Liver (tissue), 9 donors: ENCODE results near the gene CDH13. TPM values are rescaled to one million over a fixed set of nuclear protein-coding genes. Genes with fewer than 3 reads are reported as not detected.

Experiments
- DNase-seq: peaks from one replicate; pipeline ENCODE4 v3.0.0-alpha.2; 2017; ENCODE audit warnings: low spot score
- H3K27ac ChIP-seq, 2 donors: one replicate each; pipeline ENCODE4 v1.7.0; 2013; ENCODE audit warnings: inconsistent platforms in 2 of 2, low read length in 2 of 2, control low read depth in 1 of 2, low read depth in 1 of 2, mild to moderate bottlenecking in 1 of 2
- H3K27me3 ChIP-seq, 4 donors: one replicate each; pipeline versions ENCODE4 v1.6.1 to v1.7.0; 2013; ENCODE audit warnings: low read length in 3 of 4, inconsistent platforms in 1 of 4, mild to moderate bottlenecking in 1 of 4, moderate library complexity in 1 of 4; ENCODE audit not compliant: control insufficient read depth in 4 of 4, insufficient read depth in 4 of 4
- H3K36me3 ChIP-seq, 4 donors: one replicate each; pipeline versions ENCODE4 v1.6.1 to v1.7.0; 2013; ENCODE audit warnings: low read length in 3 of 4, mild to moderate bottlenecking in 3 of 4, low read depth in 1 of 4, moderate library complexity in 1 of 4; ENCODE audit not compliant: control insufficient read depth in 4 of 4, insufficient read depth in 3 of 4
- H3K4me1 ChIP-seq, 4 donors: one replicate each; pipeline versions ENCODE4 v1.6.1 to v1.7.0; 2013; ENCODE audit warnings: low read length in 3 of 4, mild to moderate bottlenecking in 3 of 4, moderate library complexity in 1 of 4; ENCODE audit not compliant: control insufficient read depth in 4 of 4, insufficient read depth in 4 of 4
- H3K4me3 ChIP-seq, 3 donors: one replicate each; pipeline versions ENCODE4 v1.6.1 to v1.7.0; 2013; ENCODE audit warnings: low read length in 3 of 3, control low read depth in 1 of 3, low read depth in 1 of 3, mild to moderate bottlenecking in 1 of 3
- H3K9ac ChIP-seq, 2 donors: one replicate each; pipeline ENCODE4 v1.7.0; 2013; ENCODE audit warnings: low read length in 2 of 2, mild to moderate bottlenecking in 2 of 2, moderate library complexity in 2 of 2, control low read depth in 1 of 2, low read depth in 1 of 2
- H3K9me3 ChIP-seq, 4 donors: one replicate each; pipeline versions ENCODE4 v1.6.1 to v1.7.0; 2013; ENCODE audit warnings: low read length in 3 of 4; ENCODE audit not compliant: control insufficient read depth in 4 of 4
- EGR1 ChIP-seq, 2 donors: IDR thresholded peaks; 2 replicates each; pipeline ENCODE4 v1.6.1; 2016 to 2018; ENCODE audit warnings: antibody characterized with exemption in 2 of 2, low read depth in 2 of 2
- FOXA1 ChIP-seq: IDR thresholded peaks from 2 replicates; pipeline ENCODE4 v1.6.1; 2016; ENCODE audit warnings: antibody characterized with exemption
- FOXA2 ChIP-seq: IDR thresholded peaks from 2 replicates; pipeline ENCODE4 v1.6.1; 2016; ENCODE audit warnings: antibody characterized with exemption
- GABPA ChIP-seq, 2 donors: IDR thresholded peaks in 1 of 2; conservative IDR thresholded peaks in 1 of 2; 2 replicates each; pipeline ENCODE4 v1.6.1; 2016; ENCODE audit warnings: antibody characterized with exemption in 2 of 2, mild to moderate bottlenecking in 1 of 2, moderate library complexity in 1 of 2
- HNF4A ChIP-seq, 2 donors: conservative IDR thresholded peaks; 2 replicates each; pipeline ENCODE4 v1.6.1; 2016; ENCODE audit warnings: antibody characterized with exemption in 2 of 2, mild to moderate bottlenecking in 2 of 2
- HNF4G ChIP-seq: IDR thresholded peaks from 2 replicates; pipeline ENCODE4 v1.6.1; 2016; ENCODE audit warnings: antibody characterized with exemption
- JUND ChIP-seq, 2 donors: IDR thresholded peaks; 2 replicates each; pipeline ENCODE4 v1.6.1; 2016; ENCODE audit warnings: antibody characterized with exemption in 2 of 2
- NR2F2 ChIP-seq: IDR thresholded peaks from 2 replicates; pipeline ENCODE4 v1.6.1; 2016; ENCODE audit warnings: antibody characterized with exemption
- RAD21 ChIP-seq, 2 donors: IDR thresholded peaks; 2 replicates each; pipeline ENCODE4 v1.6.1; 2016; ENCODE audit warnings: antibody characterized with exemption in 2 of 2, mild to moderate bottlenecking in 2 of 2
- RXRA ChIP-seq, 2 donors: IDR thresholded peaks; 2 replicates each; pipeline ENCODE4 v1.6.1; 2017 to 2018; ENCODE audit warnings: antibody characterized with exemption in 2 of 2, mild to moderate bottlenecking in 1 of 2
- SP1 ChIP-seq: IDR thresholded peaks from 2 replicates; pipeline ENCODE4 v1.6.1; 2018; ENCODE audit warnings: antibody characterized with exemption, mild to moderate bottlenecking
- TAF1 ChIP-seq: conservative IDR thresholded peaks from 2 replicates; pipeline ENCODE4 v1.6.1; 2016; ENCODE audit warnings: antibody characterized with exemption, mild to moderate bottlenecking
- YY1 ChIP-seq: IDR thresholded peaks from 2 replicates; pipeline ENCODE4 v1.6.1; 2016; ENCODE audit warnings: antibody characterized with exemption, mild to moderate bottlenecking
- WGBS: extraction: QIAGEN DNeasy Blood & Tissue Kit; methylation state at CpG from one replicate; pipeline ENCODE4 v1.1.7; 2013; 5-methylcytosine and 5-hydroxymethylcytosine counted together
- polyA plus RNA-seq, 2 donors: library from polyadenylated mRNA; stranded (reverse) in 1 of 2; unstranded in 1 of 2; fragments of 200-250 nt in 1 of 2; fragments of >200 nt in 1 of 2; fragmentation: Nextera tagmentation in 1 of 2; extraction: Ambion mirVana in 1 of 2; gene quantifications; one replicate each; pipeline versions ENCODE4 v1.2.1 to v1.2.3, GENCODE V29; 2013 to 2015
- total RNA-seq, 2 donors: library from RNA; depleted of rRNA; stranded (reverse); fragments of >200 nt; gene quantifications; one replicate each; pipeline ENCODE4 v1.2.3, GENCODE V29; 2014
- TF ChIP-seq, protein P1 (sequence below): fragments of 150-350 bp; IDR thresholded peaks from 2 replicates; pipeline ENCODE4 v1.5.1; 2017; ENCODE audit warnings: improper control_type of control experiment, low read depth, low read length; ENCODE audit not compliant: missing input control
- TF ChIP-seq, protein P2 (sequence below): IDR thresholded peaks from 2 replicates; pipeline ENCODE4 v1.6.1; 2016; ENCODE audit warnings: antibody characterized with exemption
- TF ChIP-seq, protein P3 (sequence below): IDR thresholded peaks from 2 replicates; pipeline ENCODE4 v1.6.1; 2016; ENCODE audit warnings: antibody characterized with exemption
- TF ChIP-seq, protein P4 (sequence below): IDR thresholded peaks from 2 replicates; pipeline ENCODE4 v1.6.1; 2016; ENCODE audit warnings: antibody characterized with exemption, mild to moderate bottlenecking
- donor health status: healthy.
- donor health status: healthy.
- donor health status: healthy.
- donor health status: healthy.
- donor health status: healthy.

The CDH13 gene
- total and polyA plus RNA-seq, 4 donors: 0.21 to 1.5 (median 0.58) TPM

DNA sequence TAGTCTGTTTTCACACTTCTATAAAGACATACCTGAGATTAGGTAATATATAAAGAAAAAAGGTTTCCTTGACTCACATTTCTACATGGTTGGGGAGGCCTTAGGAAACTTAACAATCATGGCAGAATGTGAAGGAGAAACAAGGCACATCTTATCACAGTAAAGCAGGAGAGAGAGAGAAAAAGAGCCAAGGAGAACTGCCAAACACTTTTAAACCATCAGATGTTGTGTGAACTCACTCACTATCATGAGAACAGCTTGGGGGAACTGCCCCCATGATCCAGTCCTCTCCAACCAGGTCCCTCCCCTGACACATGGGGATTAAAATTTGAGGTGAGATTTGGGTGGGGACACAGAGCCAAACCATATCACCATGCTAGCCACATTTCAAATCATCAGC lies 547.9 kb downstream of the CDH13 start:
- TF ChIP-seq RAD21 (IDR thresholded peaks at IDR 0.05): no peak
- no peak for TF ChIP-seq GABPA (IDR thresholded peaks at IDR 0.05 in 1 of 2, conservative IDR thresholded peaks at IDR 0.05 in 1 of 2)
- TF ChIP-seq, protein P1, sequence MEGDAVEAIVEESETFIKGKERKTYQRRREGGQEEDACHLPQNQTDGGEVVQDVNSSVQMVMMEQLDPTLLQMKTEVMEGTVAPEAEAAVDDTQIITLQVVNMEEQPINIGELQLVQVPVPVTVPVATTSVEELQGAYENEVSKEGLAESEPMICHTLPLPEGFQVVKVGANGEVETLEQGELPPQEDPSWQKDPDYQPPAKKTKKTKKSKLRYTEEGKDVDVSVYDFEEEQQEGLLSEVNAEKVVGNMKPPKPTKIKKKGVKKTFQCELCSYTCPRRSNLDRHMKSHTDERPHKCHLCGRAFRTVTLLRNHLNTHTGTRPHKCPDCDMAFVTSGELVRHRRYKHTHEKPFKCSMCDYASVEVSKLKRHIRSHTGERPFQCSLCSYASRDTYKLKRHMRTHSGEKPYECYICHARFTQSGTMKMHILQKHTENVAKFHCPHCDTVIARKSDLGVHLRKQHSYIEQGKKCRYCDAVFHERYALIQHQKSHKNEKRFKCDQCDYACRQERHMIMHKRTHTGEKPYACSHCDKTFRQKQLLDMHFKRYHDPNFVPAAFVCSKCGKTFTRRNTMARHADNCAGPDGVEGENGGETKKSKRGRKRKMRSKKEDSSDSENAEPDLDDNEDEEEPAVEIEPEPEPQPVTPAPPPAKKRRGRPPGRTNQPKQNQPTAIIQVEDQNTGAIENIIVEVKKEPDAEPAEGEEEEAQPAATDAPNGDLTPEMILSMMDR: no peak
- TF ChIP-seq JUND (IDR thresholded peaks at IDR 0.05): no peak
- TF ChIP-seq, protein P2, sequence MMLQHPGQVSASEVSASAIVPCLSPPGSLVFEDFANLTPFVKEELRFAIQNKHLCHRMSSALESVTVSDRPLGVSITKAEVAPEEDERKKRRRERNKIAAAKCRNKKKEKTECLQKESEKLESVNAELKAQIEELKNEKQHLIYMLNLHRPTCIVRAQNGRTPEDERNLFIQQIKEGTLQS: no peak
- no peak for TF ChIP-seq FOXA2
- TF ChIP-seq YY1: no peak
- no peak for TF ChIP-seq EGR1 (IDR thresholded peaks at IDR 0.05; ENCODE audit: low read depth in 2 of 2)
- TF ChIP-seq HNF4A (conservative IDR thresholded peaks at IDR 0.05): no peak
- TF ChIP-seq, protein P3, sequence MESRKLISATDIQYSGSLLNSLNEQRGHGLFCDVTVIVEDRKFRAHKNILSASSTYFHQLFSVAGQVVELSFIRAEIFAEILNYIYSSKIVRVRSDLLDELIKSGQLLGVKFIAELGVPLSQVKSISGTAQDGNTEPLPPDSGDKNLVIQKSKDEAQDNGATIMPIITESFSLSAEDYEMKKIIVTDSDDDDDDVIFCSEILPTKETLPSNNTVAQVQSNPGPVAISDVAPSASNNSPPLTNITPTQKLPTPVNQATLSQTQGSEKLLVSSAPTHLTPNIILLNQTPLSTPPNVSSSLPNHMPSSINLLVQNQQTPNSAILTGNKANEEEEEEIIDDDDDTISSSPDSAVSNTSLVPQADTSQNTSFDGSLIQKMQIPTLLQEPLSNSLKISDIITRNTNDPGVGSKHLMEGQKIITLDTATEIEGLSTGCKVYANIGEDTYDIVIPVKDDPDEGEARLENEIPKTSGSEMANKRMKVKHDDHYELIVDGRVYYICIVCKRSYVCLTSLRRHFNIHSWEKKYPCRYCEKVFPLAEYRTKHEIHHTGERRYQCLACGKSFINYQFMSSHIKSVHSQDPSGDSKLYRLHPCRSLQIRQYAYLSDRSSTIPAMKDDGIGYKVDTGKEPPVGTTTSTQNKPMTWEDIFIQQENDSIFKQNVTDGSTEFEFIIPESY: no peak
- no peak for TF ChIP-seq TAF1
- TF ChIP-seq, protein P4, sequence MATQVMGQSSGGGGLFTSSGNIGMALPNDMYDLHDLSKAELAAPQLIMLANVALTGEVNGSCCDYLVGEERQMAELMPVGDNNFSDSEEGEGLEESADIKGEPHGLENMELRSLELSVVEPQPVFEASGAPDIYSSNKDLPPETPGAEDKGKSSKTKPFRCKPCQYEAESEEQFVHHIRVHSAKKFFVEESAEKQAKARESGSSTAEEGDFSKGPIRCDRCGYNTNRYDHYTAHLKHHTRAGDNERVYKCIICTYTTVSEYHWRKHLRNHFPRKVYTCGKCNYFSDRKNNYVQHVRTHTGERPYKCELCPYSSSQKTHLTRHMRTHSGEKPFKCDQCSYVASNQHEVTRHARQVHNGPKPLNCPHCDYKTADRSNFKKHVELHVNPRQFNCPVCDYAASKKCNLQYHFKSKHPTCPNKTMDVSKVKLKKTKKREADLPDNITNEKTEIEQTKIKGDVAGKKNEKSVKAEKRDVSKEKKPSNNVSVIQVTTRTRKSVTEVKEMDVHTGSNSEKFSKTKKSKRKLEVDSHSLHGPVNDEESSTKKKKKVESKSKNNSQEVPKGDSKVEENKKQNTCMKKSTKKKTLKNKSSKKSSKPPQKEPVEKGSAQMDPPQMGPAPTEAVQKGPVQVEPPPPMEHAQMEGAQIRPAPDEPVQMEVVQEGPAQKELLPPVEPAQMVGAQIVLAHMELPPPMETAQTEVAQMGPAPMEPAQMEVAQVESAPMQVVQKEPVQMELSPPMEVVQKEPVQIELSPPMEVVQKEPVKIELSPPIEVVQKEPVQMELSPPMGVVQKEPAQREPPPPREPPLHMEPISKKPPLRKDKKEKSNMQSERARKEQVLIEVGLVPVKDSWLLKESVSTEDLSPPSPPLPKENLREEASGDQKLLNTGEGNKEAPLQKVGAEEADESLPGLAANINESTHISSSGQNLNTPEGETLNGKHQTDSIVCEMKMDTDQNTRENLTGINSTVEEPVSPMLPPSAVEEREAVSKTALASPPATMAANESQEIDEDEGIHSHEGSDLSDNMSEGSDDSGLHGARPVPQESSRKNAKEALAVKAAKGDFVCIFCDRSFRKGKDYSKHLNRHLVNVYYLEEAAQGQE: no peak
- no peak for TF ChIP-seq SP1
- TF ChIP-seq RXRA (IDR thresholded peaks at IDR 0.05): no peak
- TF ChIP-seq HNF4G: no peak
- no peak overlapping the region for H3K9ac ChIP-seq
- H3K27me3 ChIP-seq: peaks cover 0 to 4% (median 0%) of the 10 kb centered on the region in 4 donors
- no peak for DNase-seq
- H3K4me3 ChIP-seq: no peak overlapping the region
- no peaks in the 10 kb centered on the region for H3K36me3 ChIP-seq
- no peaks in the 10 kb centered on the region for H3K9me3 ChIP-seq
- no peak overlapping the region for H3K27ac ChIP-seq
- no peaks in the 10 kb centered on the region for H3K4me1 ChIP-seq

DNA sequence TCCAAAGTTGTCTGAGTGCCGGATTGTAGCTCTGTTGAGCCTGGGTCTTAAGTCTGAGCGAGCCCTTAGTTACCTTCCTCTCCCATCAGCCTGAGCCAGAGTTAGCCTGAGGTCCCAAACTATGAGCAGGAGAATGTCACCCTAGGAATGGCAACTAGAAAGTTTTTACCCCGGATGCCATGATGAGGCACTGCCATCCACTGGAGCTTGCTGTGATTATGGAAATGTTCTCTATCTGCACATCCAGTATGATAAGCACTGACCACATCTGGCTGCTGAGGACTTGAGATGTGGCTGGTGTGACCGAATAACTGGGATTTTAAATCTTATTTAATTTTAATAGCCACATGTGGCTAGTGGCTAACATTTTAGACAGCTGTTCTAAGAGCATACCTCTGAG lies 550.0 kb downstream of the CDH13 start:
- peaks cover 0 to 4% (median 0%) of the 10 kb centered on the region in 4 donors for H3K27me3 ChIP-seq
- no peak for DNase-seq
- 78% methylated on average over 4 of the region's 4 CpGs for WGBS
- H3K9ac ChIP-seq: no peak overlapping the region
- H3K4me3 ChIP-seq: no peak overlapping the region
- no peaks in the 10 kb centered on the region for H3K9me3 ChIP-seq
- H3K4me1 ChIP-seq: no peaks in the 10 kb centered on the region
- no peaks in the 10 kb centered on the region for H3K36me3 ChIP-seq
- no peak overlapping the region for H3K27ac ChIP-seq
- TF ChIP-seq, protein P1: no peak
- TF ChIP-seq GABPA (IDR thresholded peaks at IDR 0.05 in 1 of 2, conservative IDR thresholded peaks at IDR 0.05 in 1 of 2) (no peak), YY1 (no peak), FOXA2 (no peak), RAD21 (IDR thresholded peaks at IDR 0.05) (no peak), RXRA (IDR thresholded peaks at IDR 0.05) (no peak), EGR1 (IDR thresholded peaks at IDR 0.05; ENCODE audit: low read depth in 2 of 2) (no peak), HNF4A (conservative IDR thresholded peaks at IDR 0.05) (no peak), FOXA1 (no peak), NR2F2 (no peak), JUND (IDR thresholded peaks at IDR 0.05) (no peak), TAF1 (no peak)
- TF ChIP-seq, protein P4: no peak
- TF ChIP-seq, protein P2: no peak
